Kidney (tissue), 14 donors: Measurements from ENCODE around the gene RANBP10. TPM values are rescaled to one million over a fixed set of nuclear protein-coding genes. Genes with fewer than 3 reads are reported as not detected.
A peak's percentile ranks its signal among the peaks of the same experiment; 100 is the strongest.

Experiments used
- DNase-seq, 5 donors: peaks; one replicate each; pipeline ENCODE4 v3.0.0-alpha.2; 2013 to 2020
- FAIRE-seq: peaks from 2 replicates; lab custom pipeline; 2012; peaks lifted over from hg19 to GRCh38; lab: Jason Lieb, UNC
- H3K27ac ChIP-seq, 2 donors: one replicate each; pipeline ENCODE4 v1.7.0; 2013; ENCODE audit warnings: low read depth in 2 of 2, low read length in 2 of 2, inconsistent platforms in 1 of 2
- H3K27me3 ChIP-seq: one replicate; pipeline ENCODE4 v1.7.1; 2013; ENCODE audit warnings: low read length, inconsistent platforms; ENCODE audit not compliant: control insufficient read depth, insufficient read depth
- H3K36me3 ChIP-seq, 3 donors: one replicate each; pipeline versions ENCODE4 v1.7.0 to v1.7.1; 2013; ENCODE audit warnings: low read length in 3 of 3, control low read depth in 1 of 3, inconsistent platforms in 1 of 3; ENCODE audit not compliant: insufficient read depth in 3 of 3, control insufficient read depth in 2 of 3
- H3K4me1 ChIP-seq, 3 donors: one replicate each; pipeline versions ENCODE4 v1.7.0 to v1.7.1; 2013; ENCODE audit warnings: low read length in 3 of 3, inconsistent platforms in 1 of 3, low read depth in 1 of 3; ENCODE audit not compliant: control insufficient read depth in 2 of 3, insufficient read depth in 2 of 3
- H3K4me3 ChIP-seq, 3 donors: one replicate each; pipeline versions ENCODE4 v1.7.0 to v1.8.1; 2013; ENCODE audit warnings: low read length in 3 of 3, control low read depth in 1 of 3, inconsistent platforms in 1 of 3
- H3K9ac ChIP-seq, 3 donors: one replicate each; pipeline versions ENCODE4 v1.7.0 to v1.7.1; 2013; ENCODE audit warnings: low read length in 3 of 3, control low read depth in 1 of 3, inconsistent platforms in 1 of 3
- H3K9me3 ChIP-seq, 3 donors: one replicate each; pipeline versions ENCODE4 v1.7.0 to v1.7.1; 2013; ENCODE audit warnings: low read length in 3 of 3, control low read depth in 1 of 3, inconsistent platforms in 1 of 3; ENCODE audit not compliant: control insufficient read depth in 2 of 3, insufficient read depth in 1 of 3
- intact Hi-C: fragments of 100-400 bp; cut with DNase I; formaldehyde crosslinking; loops from one replicate; pipeline ENCODE4 v1.11.1; 2022
- polyA plus RNA-seq: library from polyadenylated mRNA; stranded (reverse); fragments of 350-450 nt; fragmentation: Illumina TruSeq; extraction: RNeasy Lipid Tissue Mini Kit (QIAGEN cat#74804); gene quantifications from one replicate; pipeline ENCODE4 v1.2.3, GENCODE V29; 2014; ENCODE audit warnings: low read depth, low replicate concordance; ENCODE audit not compliant: insufficient read depth
- total RNA-seq: library from RNA; stranded (reverse); fragmentation: NEBNext Ultra II Directional; extraction: Animal tissue kit (Norgen Biotek cat#: 25700); gene quantifications from one replicate; pipeline ENCODE4 v1.2.1, GENCODE V29; 2021
- TF ChIP-seq, protein P1 (sequence below): IDR thresholded peaks from 3 replicates; pipeline ENCODE4 v1.5.1; 2012; ENCODE audit warnings: mild to moderate bottlenecking, moderate library complexity, borderline replicate concordance; ENCODE audit not compliant: insufficient read depth; ENCODE audit errors: extremely low read depth
- donor health status: control.
- donor health status: control.
- donor health status: control.
- donor health status: control.
- donor health status: control.
- donor health status: DM: yes; HTN: yes; CAD: no.
- donor health status: Normal renal cell carcinoma (clear cell type).

RANBP10 gene
- total and polyA plus RNA-seq, 2 donors from 2014 or later, result 7.0 to 22.3 TPM

- Histone ChIP-seq H3K4me3 (no peak overlapping the region), H3K36me3 (peaks cover 0 to 9% (median 6%) of the 10 kb centered on the region in 3 donors), H3K27ac (no peak overlapping the region), H3K27me3 (no peaks in the 10 kb centered on the region), H3K9me3 (no peaks in the 10 kb centered on the region), H3K4me1 (peaks cover 0 to 3% (median 0%) of the 10 kb centered on the region in 3 donors), H3K9ac (no peak overlapping the region)
- DNase-seq (no peak), FAIRE-seq (no peak)
- intact Hi-C loops, result no loop called here
- TF ChIP-seq, protein P1, sequence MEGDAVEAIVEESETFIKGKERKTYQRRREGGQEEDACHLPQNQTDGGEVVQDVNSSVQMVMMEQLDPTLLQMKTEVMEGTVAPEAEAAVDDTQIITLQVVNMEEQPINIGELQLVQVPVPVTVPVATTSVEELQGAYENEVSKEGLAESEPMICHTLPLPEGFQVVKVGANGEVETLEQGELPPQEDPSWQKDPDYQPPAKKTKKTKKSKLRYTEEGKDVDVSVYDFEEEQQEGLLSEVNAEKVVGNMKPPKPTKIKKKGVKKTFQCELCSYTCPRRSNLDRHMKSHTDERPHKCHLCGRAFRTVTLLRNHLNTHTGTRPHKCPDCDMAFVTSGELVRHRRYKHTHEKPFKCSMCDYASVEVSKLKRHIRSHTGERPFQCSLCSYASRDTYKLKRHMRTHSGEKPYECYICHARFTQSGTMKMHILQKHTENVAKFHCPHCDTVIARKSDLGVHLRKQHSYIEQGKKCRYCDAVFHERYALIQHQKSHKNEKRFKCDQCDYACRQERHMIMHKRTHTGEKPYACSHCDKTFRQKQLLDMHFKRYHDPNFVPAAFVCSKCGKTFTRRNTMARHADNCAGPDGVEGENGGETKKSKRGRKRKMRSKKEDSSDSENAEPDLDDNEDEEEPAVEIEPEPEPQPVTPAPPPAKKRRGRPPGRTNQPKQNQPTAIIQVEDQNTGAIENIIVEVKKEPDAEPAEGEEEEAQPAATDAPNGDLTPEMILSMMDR, result no peak
These were observed 44.0 kb downstream of the RANBP10 start for GRCh38 chr16:67762385-67762784.

- Histone ChIP-seq H3K9me3 (no peaks in the 10 kb centered on the region), H3K9ac (no peak overlapping the region), H3K4me1 (peaks cover 0 to 3% (median 0%) of the 10 kb centered on the region in 3 donors), H3K27ac (no peak overlapping the region), H3K27me3 (no peaks in the 10 kb centered on the region), H3K4me3 (no peak overlapping the region), H3K36me3 (peaks cover 0 to 9% (median 6%) of the 10 kb centered on the region in 3 donors)
- intact Hi-C loops, result no loop called here
- DNase-seq (no peak), FAIRE-seq (no peak)
- TF ChIP-seq, protein P1, result no peak
These were observed 44.4 kb downstream of the RANBP10 start for GRCh38 chr16:67761924-67762323.

DNA sequence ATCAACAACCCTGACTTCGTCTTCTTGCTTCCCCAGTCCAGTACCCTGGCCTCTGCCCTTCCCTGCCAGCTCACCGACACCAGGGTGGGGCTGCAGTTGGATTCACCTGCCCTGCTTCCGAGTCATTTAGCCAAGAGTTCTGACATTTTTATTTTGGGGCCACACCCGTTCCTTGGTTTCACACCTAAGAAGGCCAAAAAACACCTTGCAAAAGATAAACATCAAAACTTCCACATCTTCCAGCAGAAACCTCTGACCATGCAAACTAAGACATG, 45.5 kb downstream of the RANBP10 start:
- peaks cover 0 to 9% (median 6%) of the 10 kb centered on the region in 3 donors for H3K36me3 ChIP-seq
- no peak overlapping the region for H3K4me3 ChIP-seq
- FAIRE-seq (no peak), DNase-seq (no peak)
- TF ChIP-seq, protein P1, result no peak
- H3K27me3 ChIP-seq, result no peaks in the 10 kb centered on the region
- no peak overlapping the region for H3K27ac ChIP-seq
- H3K4me1 ChIP-seq, result no peaks in the 10 kb centered on the region
- intact Hi-C loops, result no loop called here
- H3K9ac ChIP-seq, result no peak overlapping the region
- no peaks in the 10 kb centered on the region for H3K9me3 ChIP-seq

- FAIRE-seq (no peak), DNase-seq (peak in 1 of 5 donors; percentile 15)
- TF ChIP-seq, protein P1, result no peak
- no peaks in the 10 kb centered on the region for H3K4me1 ChIP-seq
- H3K9me3 ChIP-seq, result no peaks in the 10 kb centered on the region
- H3K36me3 ChIP-seq, result peaks cover 0 to 9% (median 6%) of the 10 kb centered on the region in 3 donors
- intact Hi-C loops, result no loop called here
- no peaks in the 10 kb centered on the region for H3K27me3 ChIP-seq
- no peak overlapping the region for H3K9ac ChIP-seq
- no peak overlapping the region for H3K4me3 ChIP-seq
- no peak overlapping the region for H3K27ac ChIP-seq
These were observed 46.0 kb downstream of the RANBP10 start for GRCh38 chr16:67760206-67760955.
